Sigmoid colon (tissue), 7 donors: ENCODE data around the gene FANCE. TPM values are rescaled to one million over a fixed set of nuclear protein-coding genes. Genes with fewer than 3 reads are reported as not detected.

ENCODE experiments used
- DNase-seq: peaks from one replicate; pipeline ENCODE4 v3.0.0-alpha.2; 2019
- H3K27ac ChIP-seq, 4 donors: fragments of 200-600 bp; sonication (generic); one replicate each; pipeline ENCODE4 v1.5.1; 2016 to 2019; ENCODE audit warnings: mild to moderate bottlenecking in 1 of 4
- H3K27me3 ChIP-seq, 3 donors: fragments of 200-600 bp; sonication (generic); one replicate each; pipeline ENCODE4 v1.5.1; 2019; ENCODE audit warnings: mild to moderate bottlenecking in 1 of 3
- H3K36me3 ChIP-seq, 4 donors: fragments of 200-600 bp; sonication (generic); one replicate each; pipeline ENCODE4 v1.5.1; 2016 to 2019
- H3K4me1 ChIP-seq, 4 donors: fragments of 200-600 bp; sonication (generic); one replicate each; pipeline ENCODE4 v1.5.1; 2017 to 2019
- H3K4me3 ChIP-seq, 4 donors: fragments of 200-600 bp; sonication (generic); one replicate each; pipeline ENCODE4 v1.5.1; 2017 to 2019; ENCODE audit warnings: mild to moderate bottlenecking in 2 of 4, moderate library complexity in 1 of 4
- H3K9me3 ChIP-seq, 4 donors: fragments of 200-600 bp in 3 of 4; sonication (generic) in 3 of 4; one replicate each; pipeline versions ENCODE4 v1.5.1 to v1.6.1; 2013 to 2019
- EP300 ChIP-seq, 4 donors: sonication (generic); formaldehyde crosslinking; IDR thresholded peaks; one replicate each; pipeline ENCODE4 v1.6.1; 2017; ENCODE audit warnings: antibody characterized with exemption in 4 of 4
- POLR2A ChIP-seq, 2 donors: fragments of 450-650 bp; IDR thresholded peaks; one replicate each; pipeline ENCODE4 v1.6.1; 2016; ENCODE audit warnings: antibody characterized with exemption in 2 of 2, mild to moderate bottlenecking in 2 of 2, moderate library complexity in 2 of 2
- POLR2AphosphoS5 ChIP-seq, 4 donors: sonication (generic); formaldehyde crosslinking; IDR thresholded peaks; one replicate each; pipeline ENCODE4 v1.6.1; 2017; ENCODE audit warnings: antibody characterized with exemption in 4 of 4
- WGBS, 2 donors: extraction: QIAGEN DNeasy Blood & Tissue Kit; methylation state at CpG; one replicate each; pipeline ENCODE4 v1.1.7; 2013; 5-methylcytosine and 5-hydroxymethylcytosine counted together
- intact Hi-C: fragments of 100-400 bp; cut with DNase I; formaldehyde crosslinking; loops from one replicate; pipeline ENCODE4 v1.15.1; 2023
- polyA plus RNA-seq, 3 donors: library from polyadenylated mRNA; stranded (reverse); fragments of 200-250 nt; gene quantifications; one replicate each; pipeline ENCODE4 v1.2.3, GENCODE V29; 2013
- total RNA-seq, 4 donors: library from RNA; depleted of rRNA; stranded (reverse); fragments of >200 nt; gene quantifications; one replicate each; pipeline ENCODE4 v1.1.0, GENCODE V29; 2016
- TF ChIP-seq, protein P1 (sequence below), 4 experiments: fragments of 450-650 bp in 3 of 4; fragments of 200-600 bp in 1 of 4; IDR thresholded peaks; one replicate each; pipeline ENCODE4 v1.5.1; 2016 to 2019; ENCODE audit warnings: antibody characterized with exemption in 4 of 4, mild to moderate bottlenecking in 3 of 4, moderate library complexity in 2 of 4
- donor health status: healthy with polysubstance abuse.
- donor health status: Bipolar disorder and iron deficiency.
- donor health status: healthy.

FANCE gene
- total and polyA plus RNA-seq, 7 donors, result 2.4 to 5.2 (median 3.6) TPM

DNA sequence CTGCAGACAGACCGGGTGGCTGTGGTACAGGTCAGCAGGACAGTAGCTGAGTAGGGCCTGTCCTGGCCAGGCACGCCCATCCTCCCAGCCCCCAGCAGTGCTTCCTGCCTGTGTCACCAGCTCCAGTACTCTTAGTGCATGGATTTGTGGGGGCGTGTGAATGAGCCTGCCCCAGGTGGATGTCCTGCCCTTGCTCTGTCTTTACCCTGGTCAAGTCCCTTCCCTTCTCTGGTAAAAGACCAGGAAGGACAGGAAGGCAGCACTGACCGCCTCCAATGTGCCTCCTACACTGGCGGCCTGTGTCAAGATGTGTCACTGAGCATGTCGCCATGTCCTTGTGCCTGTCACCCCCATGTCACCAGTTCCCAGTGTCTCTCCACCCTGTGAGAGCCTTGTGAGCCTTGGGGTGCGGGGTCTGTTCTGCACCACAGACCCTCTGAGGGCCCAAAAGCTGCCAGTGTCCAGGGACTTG, 32.8 kb downstream of the FANCE start:
- DNase-seq, result peak; percentile 71
- WGBS, 2 donors, result 89 to 90% methylated on average over 7 of the region's 7 CpGs
- Histone ChIP-seq H3K27ac (peak overlapping the region; percentile 100), H3K4me3 (no peak overlapping the region), H3K36me3 (peaks cover 2 to 52% (median 23%) of the 10 kb centered on the region in 4 donors), H3K27me3 (no peaks in the 10 kb centered on the region), H3K9me3 (no peaks in the 10 kb centered on the region), H3K4me1 (peaks cover 0 to 81% (median 64%) of the 10 kb centered on the region in 4 donors)
- intact Hi-C loops, result loop anchor here (2.0 kb wide), 1 partner anchor 14 kb away; no protein-coding TSS in a partner anchor
- no peak for TF ChIP-seq EP300 (IDR thresholded peaks at IDR 0.05)
- TF ChIP-seq, protein P1, sequence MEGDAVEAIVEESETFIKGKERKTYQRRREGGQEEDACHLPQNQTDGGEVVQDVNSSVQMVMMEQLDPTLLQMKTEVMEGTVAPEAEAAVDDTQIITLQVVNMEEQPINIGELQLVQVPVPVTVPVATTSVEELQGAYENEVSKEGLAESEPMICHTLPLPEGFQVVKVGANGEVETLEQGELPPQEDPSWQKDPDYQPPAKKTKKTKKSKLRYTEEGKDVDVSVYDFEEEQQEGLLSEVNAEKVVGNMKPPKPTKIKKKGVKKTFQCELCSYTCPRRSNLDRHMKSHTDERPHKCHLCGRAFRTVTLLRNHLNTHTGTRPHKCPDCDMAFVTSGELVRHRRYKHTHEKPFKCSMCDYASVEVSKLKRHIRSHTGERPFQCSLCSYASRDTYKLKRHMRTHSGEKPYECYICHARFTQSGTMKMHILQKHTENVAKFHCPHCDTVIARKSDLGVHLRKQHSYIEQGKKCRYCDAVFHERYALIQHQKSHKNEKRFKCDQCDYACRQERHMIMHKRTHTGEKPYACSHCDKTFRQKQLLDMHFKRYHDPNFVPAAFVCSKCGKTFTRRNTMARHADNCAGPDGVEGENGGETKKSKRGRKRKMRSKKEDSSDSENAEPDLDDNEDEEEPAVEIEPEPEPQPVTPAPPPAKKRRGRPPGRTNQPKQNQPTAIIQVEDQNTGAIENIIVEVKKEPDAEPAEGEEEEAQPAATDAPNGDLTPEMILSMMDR (IDR thresholded peaks at IDR 0.05), result no peak

DNA sequence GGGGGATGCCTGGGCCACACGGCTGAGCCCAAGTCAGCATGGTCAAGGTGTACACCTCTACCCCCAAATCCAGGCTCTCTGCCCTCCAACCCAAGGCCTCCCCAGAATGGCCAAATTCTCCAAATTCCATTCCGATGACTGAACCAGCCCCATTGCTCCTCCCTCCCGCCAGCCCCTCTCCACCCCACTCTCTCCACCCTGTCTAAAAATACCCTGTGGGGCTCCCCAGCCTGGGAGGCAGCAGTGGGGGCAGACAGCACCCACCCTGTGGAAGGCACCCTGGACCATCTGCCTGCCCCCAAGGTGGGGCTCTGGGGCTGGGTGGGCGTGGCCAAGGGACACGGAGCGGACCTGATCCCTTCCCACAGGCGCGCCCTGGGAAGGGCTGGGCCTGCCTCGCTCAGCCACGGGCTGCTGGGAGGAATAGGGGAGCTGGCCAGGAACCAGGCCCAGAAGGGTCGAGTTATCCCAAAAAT, 33.3 kb downstream of the FANCE start:
- intact Hi-C loops, result loop anchor here (2.0 kb wide), 1 partner anchor 15 kb away; no protein-coding TSS in a partner anchor
- 24 to 53% methylated on average over 11 of the region's 11 CpGs for WGBS, 2 donors
- Histone ChIP-seq H3K36me3 (peaks cover 0 to 48% (median 19%) of the 10 kb centered on the region in 4 donors), H3K9me3 (no peaks in the 10 kb centered on the region), H3K27ac (peak overlapping the region; percentile 100), H3K4me3 (peak overlapping the region in 3 of 4 donors; percentile 17 to 34 (median 32)), H3K27me3 (no peaks in the 10 kb centered on the region), H3K4me1 (peaks cover 0 to 86% (median 69%) of the 10 kb centered on the region in 4 donors)
- TF ChIP-seq, protein P1 (IDR thresholded peaks at IDR 0.05), result no peak
- TF ChIP-seq POLR2AphosphoS5 (IDR thresholded peaks at IDR 0.05) (peak in 1 of 4 donors; percentile 45), EP300 (IDR thresholded peaks at IDR 0.05) (no peak), POLR2A (IDR thresholded peaks at IDR 0.05) (peak in 1 of 2 donors; percentile 32)
- peak; percentile 76 for DNase-seq

DNA sequence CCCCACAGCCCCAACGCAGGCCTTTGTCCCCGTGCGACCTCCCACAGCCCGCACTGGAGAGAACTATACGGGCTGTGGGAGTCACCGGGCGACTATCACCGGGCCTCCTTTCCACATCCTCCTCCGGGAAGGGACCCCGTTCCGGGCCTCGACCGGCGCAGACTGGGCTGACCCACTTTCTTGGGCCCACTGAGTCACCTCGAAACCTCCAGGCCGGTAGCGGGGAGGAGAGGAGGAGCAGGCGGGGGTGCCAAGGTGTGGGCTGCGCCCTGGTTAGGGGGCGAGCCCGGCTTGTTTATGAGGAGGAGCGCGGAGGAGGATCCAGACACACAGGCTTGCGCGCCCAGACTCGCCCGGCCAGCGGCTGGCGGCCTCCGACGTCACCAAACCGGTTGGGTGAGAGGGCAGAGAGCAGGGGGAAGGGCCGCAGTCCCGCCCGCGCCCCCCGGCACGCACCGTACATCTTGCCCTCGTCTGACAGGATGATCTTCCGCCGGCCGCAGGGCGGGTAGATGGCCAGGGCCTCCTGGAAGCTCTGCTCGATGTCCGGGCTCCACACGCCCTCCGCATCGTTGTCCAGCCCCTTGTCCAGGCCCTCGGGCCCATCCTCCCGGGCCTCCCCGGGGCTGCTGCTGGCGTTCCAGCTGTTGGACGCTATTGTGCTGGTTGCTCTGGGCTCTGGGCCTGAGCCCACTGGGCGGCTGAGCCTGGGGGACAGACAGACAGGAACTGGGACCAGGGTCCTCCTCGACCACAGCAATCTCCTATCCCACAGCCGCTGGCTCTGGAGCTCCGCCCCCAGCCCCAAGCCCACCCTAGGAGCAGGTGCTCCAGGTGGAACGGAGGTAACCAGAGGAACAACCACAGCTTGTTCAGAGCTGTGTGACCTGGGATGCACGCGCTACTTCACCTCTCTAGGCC, 34.1 kb downstream of the FANCE start:
- H3K27me3 ChIP-seq, result no peaks in the 10 kb centered on the region
- H3K9me3 ChIP-seq, result no peaks in the 10 kb centered on the region
- H3K4me3 ChIP-seq, result peak overlapping the region in 3 of 4 donors; percentile 17 to 34 (median 32)
- H3K27ac ChIP-seq, result peak overlapping the region; percentile 100
- H3K4me1 ChIP-seq, result peaks cover 0 to 94% (median 77%) of the 10 kb centered on the region in 4 donors
- WGBS, 2 donors, result 16 to 60% methylated on average over 61 of the region's 61 CpGs
- H3K36me3 ChIP-seq, result peaks cover 0 to 39% (median 14%) of the 10 kb centered on the region in 4 donors
- intact Hi-C loops, result no loop called here
- DNase-seq, result peak; percentile 86
- TF ChIP-seq POLR2AphosphoS5 (IDR thresholded peaks at IDR 0.05), result peak in 3 of 4 donors; percentile 38 to 63 (median 51)
- TF ChIP-seq EP300 (IDR thresholded peaks at IDR 0.05), result no peak

DNA sequence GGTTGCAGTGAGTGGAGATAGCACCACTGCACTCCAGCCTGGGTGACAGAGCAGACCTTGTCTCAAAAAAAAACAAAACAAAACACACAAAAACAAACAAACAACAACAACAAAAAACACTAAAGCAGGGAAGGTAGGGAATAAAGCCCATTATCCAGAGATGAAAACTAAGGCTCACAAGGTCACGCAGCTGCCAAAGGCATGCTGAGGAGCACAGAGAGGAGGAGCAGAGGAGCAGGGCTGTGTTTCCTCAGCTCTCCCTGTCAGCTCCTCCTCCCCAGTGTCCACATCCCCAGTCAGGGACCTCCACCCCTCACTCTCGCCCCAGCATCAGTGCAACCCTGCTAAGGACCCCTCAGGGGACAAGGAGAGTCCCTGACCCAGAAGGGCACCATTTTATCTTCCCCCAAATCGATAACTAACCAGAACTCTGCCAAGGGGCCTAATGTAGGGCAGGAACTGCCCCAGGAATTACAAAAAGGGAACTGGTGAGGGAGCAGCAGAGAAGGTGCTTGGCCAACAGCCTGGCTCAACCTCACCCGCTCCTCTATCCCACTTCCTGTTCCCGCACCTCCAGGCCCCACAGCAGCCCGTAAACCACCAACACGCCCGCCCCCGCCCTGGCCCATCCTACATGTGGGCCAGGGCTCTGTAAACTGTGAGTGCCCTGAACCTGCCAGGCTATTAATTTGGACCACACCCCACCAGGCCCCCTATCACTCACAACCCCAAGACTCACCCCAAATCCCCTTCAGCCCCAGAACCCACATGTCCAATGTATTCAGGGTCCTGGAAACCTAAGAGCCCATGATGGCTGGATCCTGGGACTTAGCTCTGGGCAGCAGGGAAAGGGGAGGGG, 35.7 kb downstream of the FANCE start:
- Histone ChIP-seq H3K9me3 (no peaks in the 10 kb centered on the region), H3K27me3 (no peaks in the 10 kb centered on the region), H3K4me3 (peak overlapping the region in 1 of 4 donors; percentile 6), H3K27ac (peak overlapping the region; percentile 100), H3K4me1 (peaks cover 0 to 100% (median 92%) of the 10 kb centered on the region in 4 donors), H3K36me3 (peaks cover 0 to 23% (median 11%) of the 10 kb centered on the region in 4 donors)
- intact Hi-C loops, result no loop called here
- peak; percentile 90 for DNase-seq
- whole genome bisulfite sequencing, 2 donors, result 22 to 37% methylated on average over 9 of the region's 9 CpGs
- TF ChIP-seq, protein P1 (IDR thresholded peaks at IDR 0.05), result no peak
- TF ChIP-seq POLR2A (IDR thresholded peaks at IDR 0.05), result peak in 1 of 2 donors; percentile 17
- peak in 3 of 4 donors; percentile 46 to 58 (median 50) for TF ChIP-seq POLR2AphosphoS5 (IDR thresholded peaks at IDR 0.05)
